ENCODE data around the gene INO80D. TPM values are rescaled to one million over a fixed set of nuclear protein-coding genes. Genes with fewer than 3 reads are reported as not detected.
A peak's percentile ranks its signal among the peaks of the same experiment; 100 is the strongest.

INO80D gene
- total and polyA plus RNA-seq, 2 of the 13 experiments (the other 11 are each of a cell fraction or from before 2014, with no cell fraction given): 7.6 to 7.9 TPM

DNA sequence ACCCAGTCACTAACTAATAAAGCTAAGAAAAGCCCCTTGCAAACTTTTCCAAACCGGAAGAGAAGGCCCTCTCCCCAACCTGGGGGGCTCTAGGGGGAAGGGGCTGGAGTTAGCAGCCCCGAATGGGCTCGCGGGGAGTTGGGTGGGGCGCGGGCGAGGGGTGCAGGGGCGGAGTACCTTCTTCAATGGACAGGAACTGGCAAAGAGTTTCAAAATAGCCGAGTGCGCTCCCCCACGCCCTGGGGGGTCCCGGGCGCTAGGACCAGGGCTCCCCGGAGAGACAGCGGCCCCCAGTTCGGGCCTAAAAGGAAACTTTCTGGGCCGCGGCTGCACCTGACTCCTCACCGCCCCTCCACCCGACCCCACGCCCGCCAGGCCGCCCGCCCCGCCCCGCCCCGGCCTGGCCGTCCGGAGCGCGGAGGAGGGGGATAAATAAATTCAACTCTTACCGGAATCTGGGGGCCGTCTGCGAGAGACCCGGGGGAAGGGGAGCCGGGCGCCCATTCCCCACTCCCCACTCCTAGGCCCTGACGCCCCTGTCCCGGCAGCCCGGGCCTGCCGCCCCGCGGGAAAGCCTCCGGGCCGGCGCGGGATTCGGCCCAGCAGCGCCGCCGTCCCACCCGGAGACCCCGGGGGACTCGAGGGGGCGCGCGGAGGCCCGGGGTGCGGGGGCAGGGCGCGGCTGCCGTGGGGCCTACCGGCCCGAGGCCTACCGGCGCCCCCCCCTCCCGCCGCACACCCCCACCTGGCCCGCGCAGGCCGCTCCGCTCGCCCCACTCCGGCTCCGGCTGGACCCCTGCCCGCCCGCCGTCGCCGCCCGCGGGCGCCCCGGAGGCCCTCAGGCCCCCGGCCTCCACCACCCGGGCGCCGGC lies 868 bp downstream of the INO80D start (continued):
- no peak for TF ChIP-seq KDM5B (CRISPR knock-in tag; IDR thresholded peaks at IDR 0.05; ENCODE audit: borderline replicate concordance)
- TF ChIP-seq PITX1 (CRISPR knock-in tag; IDR thresholded peaks at IDR 0.05): no peak
- TF ChIP-seq, protein P1, sequence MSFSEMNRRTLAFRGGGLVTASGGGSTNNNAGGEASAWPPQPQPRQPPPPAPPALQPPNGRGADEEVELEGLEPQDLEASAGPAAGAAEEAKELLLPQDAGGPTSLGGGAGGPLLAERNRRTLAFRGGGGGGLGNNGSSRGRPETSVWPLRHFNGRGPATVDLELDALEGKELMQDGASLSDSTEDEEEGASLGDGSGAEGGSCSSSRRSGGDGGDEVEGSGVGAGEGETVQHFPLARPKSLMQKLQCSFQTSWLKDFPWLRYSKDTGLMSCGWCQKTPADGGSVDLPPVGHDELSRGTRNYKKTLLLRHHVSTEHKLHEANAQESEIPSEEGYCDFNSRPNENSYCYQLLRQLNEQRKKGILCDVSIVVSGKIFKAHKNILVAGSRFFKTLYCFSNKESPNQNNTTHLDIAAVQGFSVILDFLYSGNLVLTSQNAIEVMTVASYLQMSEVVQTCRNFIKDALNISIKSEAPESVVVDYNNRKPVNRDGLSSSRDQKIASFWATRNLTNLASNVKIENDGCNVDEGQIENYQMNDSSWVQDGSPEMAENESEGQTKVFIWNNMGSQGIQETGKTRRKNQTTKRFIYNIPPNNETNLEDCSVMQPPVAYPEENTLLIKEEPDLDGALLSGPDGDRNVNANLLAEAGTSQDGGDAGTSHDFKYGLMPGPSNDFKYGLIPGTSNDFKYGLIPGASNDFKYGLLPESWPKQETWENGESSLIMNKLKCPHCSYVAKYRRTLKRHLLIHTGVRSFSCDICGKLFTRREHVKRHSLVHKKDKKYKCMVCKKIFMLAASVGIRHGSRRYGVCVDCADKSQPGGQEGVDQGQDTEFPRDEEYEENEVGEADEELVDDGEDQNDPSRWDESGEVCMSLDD (CRISPR knock-in tag; IDR thresholded peaks at IDR 0.05; ENCODE audit: borderline replicate concordance): peak; percentile 70
- TF ChIP-seq, protein P2, sequence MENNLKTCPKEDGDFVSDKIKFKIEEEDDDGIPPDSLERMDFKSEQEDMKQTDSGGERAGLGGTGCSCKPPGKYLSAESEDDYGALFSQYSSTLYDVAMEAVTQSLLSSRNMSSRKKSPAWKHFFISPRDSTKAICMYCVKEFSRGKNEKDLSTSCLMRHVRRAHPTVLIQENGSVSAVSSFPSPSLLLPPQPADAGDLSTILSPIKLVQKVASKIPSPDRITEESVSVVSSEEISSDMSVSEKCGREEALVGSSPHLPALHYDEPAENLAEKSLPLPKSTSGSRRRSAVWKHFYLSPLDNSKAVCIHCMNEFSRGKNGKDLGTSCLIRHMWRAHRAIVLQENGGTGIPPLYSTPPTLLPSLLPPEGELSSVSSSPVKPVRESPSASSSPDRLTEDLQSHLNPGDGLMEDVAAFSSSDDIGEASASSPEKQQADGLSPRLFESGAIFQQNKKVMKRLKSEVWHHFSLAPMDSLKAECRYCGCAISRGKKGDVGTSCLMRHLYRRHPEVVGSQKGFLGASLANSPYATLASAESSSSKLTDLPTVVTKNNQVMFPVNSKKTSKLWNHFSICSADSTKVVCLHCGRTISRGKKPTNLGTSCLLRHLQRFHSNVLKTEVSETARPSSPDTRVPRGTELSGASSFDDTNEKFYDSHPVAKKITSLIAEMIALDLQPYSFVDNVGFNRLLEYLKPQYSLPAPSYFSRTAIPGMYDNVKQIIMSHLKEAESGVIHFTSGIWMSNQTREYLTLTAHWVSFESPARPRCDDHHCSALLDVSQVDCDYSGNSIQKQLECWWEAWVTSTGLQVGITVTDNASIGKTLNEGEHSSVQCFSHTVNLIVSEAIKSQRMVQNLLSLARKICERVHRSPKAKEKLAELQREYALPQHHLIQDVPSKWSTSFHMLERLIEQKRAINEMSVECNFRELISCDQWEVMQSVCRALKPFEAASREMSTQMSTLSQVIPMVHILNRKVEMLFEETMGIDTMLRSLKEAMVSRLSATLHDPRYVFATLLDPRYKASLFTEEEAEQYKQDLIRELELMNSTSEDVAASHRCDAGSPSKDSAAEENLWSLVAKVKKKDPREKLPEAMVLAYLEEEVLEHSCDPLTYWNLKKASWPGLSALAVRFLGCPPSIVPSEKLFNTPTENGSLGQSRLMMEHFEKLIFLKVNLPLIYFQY (CRISPR knock-in tag; IDR thresholded peaks at IDR 0.05; ENCODE audit: borderline replicate concordance): no peak
- TF ChIP-seq ZNF430 (CRISPR knock-in tag; IDR thresholded peaks at IDR 0.05): no peak
- no peak for TF ChIP-seq SOX6 (IDR thresholded peaks at IDR 0.05)
- no peak for TF ChIP-seq SOX6 (CRISPR knock-in tag; IDR thresholded peaks at IDR 0.05)
- no peak for TF ChIP-seq ZNF776 (CRISPR knock-in tag; IDR thresholded peaks at IDR 0.05)
- no peak for TF ChIP-seq BRCA1 (CRISPR knock-in tag; IDR thresholded peaks at IDR 0.05)
- TF ChIP-seq, protein P3, sequence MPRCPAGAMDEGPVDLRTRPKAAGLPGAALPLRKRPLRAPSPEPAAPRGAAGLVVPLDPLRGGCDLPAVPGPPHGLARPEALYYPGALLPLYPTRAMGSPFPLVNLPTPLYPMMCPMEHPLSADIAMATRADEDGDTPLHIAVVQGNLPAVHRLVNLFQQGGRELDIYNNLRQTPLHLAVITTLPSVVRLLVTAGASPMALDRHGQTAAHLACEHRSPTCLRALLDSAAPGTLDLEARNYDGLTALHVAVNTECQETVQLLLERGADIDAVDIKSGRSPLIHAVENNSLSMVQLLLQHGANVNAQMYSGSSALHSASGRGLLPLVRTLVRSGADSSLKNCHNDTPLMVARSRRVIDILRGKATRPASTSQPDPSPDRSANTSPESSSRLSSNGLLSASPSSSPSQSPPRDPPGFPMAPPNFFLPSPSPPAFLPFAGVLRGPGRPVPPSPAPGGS (CRISPR knock-in tag; IDR thresholded peaks at IDR 0.05): 0 out of 2 replicates have a peak, but pooled peaks have one; percentile 23
- no peak for TF ChIP-seq ZNF557 (CRISPR knock-in tag; IDR thresholded peaks at IDR 0.05)
- TF ChIP-seq, protein P4, sequence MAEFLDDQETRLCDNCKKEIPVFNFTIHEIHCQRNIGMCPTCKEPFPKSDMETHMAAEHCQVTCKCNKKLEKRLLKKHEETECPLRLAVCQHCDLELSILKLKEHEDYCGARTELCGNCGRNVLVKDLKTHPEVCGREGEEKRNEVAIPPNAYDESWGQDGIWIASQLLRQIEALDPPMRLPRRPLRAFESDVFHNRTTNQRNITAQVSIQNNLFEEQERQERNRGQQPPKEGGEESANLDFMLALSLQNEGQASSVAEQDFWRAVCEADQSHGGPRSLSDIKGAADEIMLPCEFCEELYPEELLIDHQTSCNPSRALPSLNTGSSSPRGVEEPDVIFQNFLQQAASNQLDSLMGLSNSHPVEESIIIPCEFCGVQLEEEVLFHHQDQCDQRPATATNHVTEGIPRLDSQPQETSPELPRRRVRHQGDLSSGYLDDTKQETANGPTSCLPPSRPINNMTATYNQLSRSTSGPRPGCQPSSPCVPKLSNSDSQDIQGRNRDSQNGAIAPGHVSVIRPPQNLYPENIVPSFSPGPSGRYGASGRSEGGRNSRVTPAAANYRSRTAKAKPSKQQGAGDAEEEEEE (CRISPR knock-in tag; IDR thresholded peaks at IDR 0.05; ENCODE audit: borderline replicate concordance): no peak
- no peak for TF ChIP-seq MTA3 (CRISPR knock-in tag; IDR thresholded peaks at IDR 0.05)
- peak; percentile 36; the same call in 1 of the 2 replicates for TF ChIP-seq KAT8 (CRISPR knock-in tag; IDR thresholded peaks at IDR 0.05)
- no peak for TF ChIP-seq GFI1 (CRISPR knock-in tag; IDR thresholded peaks at IDR 0.05; ENCODE audit: borderline replicate concordance)
- TF ChIP-seq SKI (IDR thresholded peaks at IDR 0.05; ENCODE audit: partially characterized antibody): no peak
- no peak for TF ChIP-seq ZNF337 (CRISPR knock-in tag; IDR thresholded peaks at IDR 0.05; ENCODE audit: borderline replicate concordance, low read depth)
- no peak for TF ChIP-seq RORA (CRISPR knock-in tag; IDR thresholded peaks at IDR 0.05)
- TF ChIP-seq GATAD1 (CRISPR knock-in tag; IDR thresholded peaks at IDR 0.05): no peak
- TF ChIP-seq ZFP36L1 (CRISPR knock-in tag; IDR thresholded peaks at IDR 0.05): 0 out of 2 replicates have a peak, but pooled peaks have one; percentile 7

Measured in HepG2 (cell line).